Trophoblast cell (in vitro differentiated cells and primary cell): ENCODE measurements around the gene C10orf62.

Experiments
- DNase-seq, 2 donors: peaks; one replicate each; pipeline ENCODE4 v3.0.0-alpha.2; 2016
- H2AFZ ChIP-seq: 2 replicates; pipeline ENCODE4 v1.6.1; 2013; ENCODE audit warnings: low read length, moderate library complexity, mild to moderate bottlenecking; ENCODE audit not compliant: insufficient read depth, poor library complexity
- H2AK5ac ChIP-seq: 2 replicates; pipeline ENCODE4 v1.6.1; 2013; ENCODE audit warnings: mild to moderate bottlenecking, low read length
- H2BK120ac ChIP-seq: 2 replicates; pipeline ENCODE4 v1.6.1; 2013; ENCODE audit warnings: low read length, mild to moderate bottlenecking, moderate library complexity; ENCODE audit not compliant: insufficient read depth, poor library complexity
- H2BK12ac ChIP-seq: 2 replicates; pipeline ENCODE4 v1.6.1; 2013; ENCODE audit warnings: mild to moderate bottlenecking, low read length, moderate library complexity
- H2BK5ac ChIP-seq: 2 replicates; pipeline ENCODE4 v1.6.1; 2013; ENCODE audit warnings: low read length, low read depth, moderate library complexity, mild to moderate bottlenecking; ENCODE audit not compliant: poor library complexity
- H3K14ac ChIP-seq: 2 replicates; pipeline ENCODE4 v1.6.1; 2013; ENCODE audit warnings: mild to moderate bottlenecking, low read length
- H3K18ac ChIP-seq: 2 replicates; pipeline ENCODE4 v1.6.1; 2013; ENCODE audit warnings: mild to moderate bottlenecking, low read length
- H3K23ac ChIP-seq: 2 replicates; pipeline ENCODE4 v1.6.1; 2013; ENCODE audit warnings: low read length
- H3K27ac ChIP-seq: 2 replicates; pipeline ENCODE4 v1.5.1; 2013; ENCODE audit warnings: low read depth, mild to moderate bottlenecking, inconsistent platforms, low read length, moderate library complexity
- H3K27me3 ChIP-seq: 2 replicates; pipeline ENCODE4 v1.6.1; 2013; ENCODE audit warnings: inconsistent platforms, mild to moderate bottlenecking, low read length, moderate library complexity; ENCODE audit not compliant: insufficient read depth
- H3K36me3 ChIP-seq, 2 experiments: 1 replicate in 1 of 2; 2 replicates in 1 of 2; pipeline ENCODE4 v1.6.1; 2013; ENCODE audit warnings: low read length in 2 of 2, mild to moderate bottlenecking in 2 of 2, moderate library complexity in 1 of 2; ENCODE audit not compliant: insufficient read depth in 2 of 2, control insufficient read depth in 1 of 2
- H3K4ac ChIP-seq: 2 replicates; pipeline ENCODE4 v1.6.1; 2013; ENCODE audit warnings: low read depth, mild to moderate bottlenecking, low read length, moderate library complexity
- H3K4me1 ChIP-seq, 2 experiments: 1 replicate in 1 of 2; 2 replicates in 1 of 2; pipeline ENCODE4 v1.6.1; 2013; ENCODE audit warnings: low read length in 2 of 2, mild to moderate bottlenecking in 2 of 2, moderate library complexity in 1 of 2; ENCODE audit not compliant: insufficient read depth in 2 of 2, control insufficient read depth in 1 of 2
- H3K4me2 ChIP-seq: 2 replicates; pipeline ENCODE4 v1.6.1; 2013; ENCODE audit warnings: inconsistent platforms, mild to moderate bottlenecking, low read length, moderate library complexity
- H3K4me3 ChIP-seq: 2 replicates; pipeline ENCODE4 v1.5.1; 2013; ENCODE audit warnings: mild to moderate bottlenecking, low read depth, low read length, inconsistent platforms
- H3K79me1 ChIP-seq: one replicate; pipeline ENCODE4 v1.6.1; 2013; ENCODE audit warnings: low read length
- H3K79me2 ChIP-seq: 2 replicates; pipeline ENCODE4 v1.6.1; 2013; ENCODE audit warnings: low read length, mild to moderate bottlenecking; ENCODE audit not compliant: control insufficient read depth, insufficient read depth, poor library complexity
- H3K9ac ChIP-seq: 2 replicates; pipeline ENCODE4 v1.6.1; 2013; ENCODE audit warnings: mild to moderate bottlenecking, low read length
- H3K9me3 ChIP-seq: 2 replicates; pipeline ENCODE4 v1.6.1; 2013; ENCODE audit warnings: low read depth, mild to moderate bottlenecking, control low read depth, inconsistent platforms, low read length; ENCODE audit not compliant: insufficient read depth
- H4K12ac ChIP-seq: 2 replicates; pipeline ENCODE4 v1.6.1; 2013; ENCODE audit warnings: low read depth, mild to moderate bottlenecking, low read length, moderate library complexity
- H4K8ac ChIP-seq: 2 replicates; pipeline ENCODE4 v1.6.1; 2013; ENCODE audit warnings: low read depth, mild to moderate bottlenecking, low read length, moderate library complexity
- H4K91ac ChIP-seq: one replicate; pipeline ENCODE4 v1.6.1; 2013; ENCODE audit warnings: low read depth, mild to moderate bottlenecking, low read length, moderate library complexity
- WGBS: extraction: QIAGEN DNeasy Blood & Tissue Kit; methylation state at CpG from one replicate; pipeline ENCODE4 v1.1.7; 2013; ENCODE audit warnings: missing lambda C conversion rate; ENCODE audit not compliant: insufficient read length, insufficient coverage; ENCODE audit errors: extremely low coverage; 5-methylcytosine and 5-hydroxymethylcytosine counted together

Gene C10orf62

DNA sequence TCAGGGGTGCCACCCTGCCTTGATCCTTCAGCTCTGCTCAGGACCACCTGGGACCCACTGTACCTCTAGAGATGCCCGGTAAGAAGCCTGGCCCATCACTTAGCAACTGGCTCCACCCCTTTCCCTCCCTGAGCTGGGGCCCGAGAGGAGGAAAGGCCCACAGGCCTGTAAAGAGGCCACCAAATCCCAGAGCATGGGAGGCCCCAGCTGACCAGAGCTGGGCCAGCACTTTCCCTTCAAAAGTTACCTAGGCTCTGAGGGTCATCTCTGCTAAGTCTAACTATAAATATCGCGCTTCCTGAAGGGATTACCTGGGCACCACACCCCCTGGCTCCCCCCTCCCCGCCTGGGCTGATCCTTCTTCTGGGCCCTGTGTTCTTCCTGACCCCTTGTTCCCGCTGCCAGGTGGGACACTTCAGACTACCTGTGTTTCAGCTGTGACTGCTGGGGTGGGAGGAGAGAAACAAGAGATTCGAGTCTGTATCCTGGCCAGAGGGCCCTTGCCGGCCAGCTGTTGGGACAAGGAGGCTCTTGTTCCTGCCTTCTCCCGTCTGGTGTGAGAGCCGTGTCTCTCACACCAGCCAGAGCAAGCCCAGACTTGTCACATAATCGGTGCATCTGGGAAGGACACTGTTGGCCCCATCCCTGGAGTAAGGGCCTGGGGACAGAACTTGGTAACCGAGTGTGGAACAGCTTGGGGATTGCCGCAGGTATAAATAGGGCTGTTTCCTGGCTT, 39.8 kb upstream of the C10orf62 start:
- WGBS = no CpG with 5 or more reads among the region's 13 CpGs

DNA sequence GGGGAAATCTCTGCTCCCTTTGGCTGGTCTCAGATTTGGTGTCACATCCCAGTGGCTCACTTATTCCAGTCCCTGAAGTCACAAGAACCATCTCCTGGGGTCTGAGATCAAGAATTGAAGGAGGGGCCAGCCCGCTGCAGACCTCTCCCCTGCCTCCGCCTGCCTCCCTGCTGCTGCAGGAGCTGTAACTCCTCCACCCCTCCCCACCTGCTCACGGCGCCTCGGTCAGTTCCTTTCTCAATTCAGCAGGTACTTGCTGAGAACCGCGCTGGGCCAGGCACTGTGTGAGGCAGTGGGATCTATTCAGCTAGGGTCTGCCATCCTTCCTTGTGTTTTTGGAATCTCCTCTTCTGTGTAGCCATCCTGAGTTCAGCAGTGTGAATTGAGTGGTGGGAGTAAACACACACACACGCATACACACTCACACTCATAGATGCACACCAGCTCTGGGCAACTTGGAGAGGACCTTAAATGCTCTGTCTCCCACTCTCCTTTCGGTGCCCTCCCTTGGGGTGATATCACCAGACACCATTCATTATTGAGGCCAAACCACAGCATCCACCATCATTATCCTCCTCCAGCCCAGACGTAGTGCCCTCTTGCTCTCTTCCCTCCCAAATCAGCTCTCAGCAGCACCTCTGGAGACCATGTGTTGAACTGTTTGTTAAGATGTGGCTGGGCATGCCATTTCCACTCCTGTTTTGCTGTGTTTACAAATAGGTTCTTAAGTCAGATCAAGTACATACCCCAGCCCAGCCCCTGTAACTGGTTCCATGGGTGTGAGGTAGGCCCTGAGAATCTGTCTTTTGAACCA, 39.0 kb upstream of the C10orf62 start:
- Histone ChIP-seq H3K79me1 (peaks cover 24% of the 10 kb centered on the region), H2AK5ac (peak overlapping the region; percentile 8), H3K9me3 (no peaks in the 10 kb centered on the region), H2BK12ac (peak overlapping the region; percentile 31), H3K79me2 (peaks cover 2% of the 10 kb centered on the region), H3K18ac (peak overlapping the region; percentile 52), H3K36me3 (no peaks in the 10 kb centered on the region), H2BK5ac (peak overlapping the region; percentile 74), H3K4me2 (no peak overlapping the region), H3K23ac (no peak overlapping the region), H3K27me3 (no peaks in the 10 kb centered on the region), H3K4me1 (peaks cover 31 to 37% of the 10 kb centered on the region in 2 experiments), H4K8ac (peak overlapping the region; percentile 79), H3K14ac (peak overlapping the region; percentile 69), H2AFZ (no peak overlapping the region), H3K9ac (no peak overlapping the region), H2BK120ac (peak overlapping the region; percentile 49), H3K27ac (peak overlapping the region; percentile 83), H3K4ac (peak overlapping the region; percentile 17), H4K12ac (no peak overlapping the region), H3K4me3 (no peak overlapping the region), H4K91ac (peak overlapping the region; percentile 96)
- no CpG with 5 or more reads among the region's 10 CpGs for WGBS
- no peak for DNase-seq

More for the DNA sequence above, 39.8 kb upstream of the C10orf62 start:
- peak overlapping the region; percentile 6 for H4K12ac ChIP-seq
- H2AK5ac ChIP-seq = no peak overlapping the region
- no peak overlapping the region for H3K23ac ChIP-seq
- H3K27ac ChIP-seq = peak overlapping the region; percentile 83
- H3K79me2 ChIP-seq = peaks cover 2% of the 10 kb centered on the region
- peak overlapping the region; percentile 81 for H3K14ac ChIP-seq
- peak overlapping the region; percentile 90 for H2BK120ac ChIP-seq
- no peak overlapping the region for H3K4ac ChIP-seq
- H2BK12ac ChIP-seq = peak overlapping the region; percentile 41
- no peak overlapping the region for H3K4me3 ChIP-seq
- H3K4me2 ChIP-seq = no peak overlapping the region
- no peak overlapping the region for H3K9ac ChIP-seq
- H3K36me3 ChIP-seq = no peaks in the 10 kb centered on the region
- peak overlapping the region; percentile 79 for H4K8ac ChIP-seq
- peaks cover 24% of the 10 kb centered on the region for H3K79me1 ChIP-seq
- H3K27me3 ChIP-seq = no peaks in the 10 kb centered on the region
- peak overlapping the region; percentile 46 for H2AFZ ChIP-seq
- peaks cover 31 to 37% of the 10 kb centered on the region in 2 experiments for H3K4me1 ChIP-seq
- peak overlapping the region; percentile 96 for H4K91ac ChIP-seq
- peak; percentile 46 to 57 for DNase-seq
- H3K9me3 ChIP-seq = no peaks in the 10 kb centered on the region
- peak overlapping the region; percentile 52 for H3K18ac ChIP-seq
- H2BK5ac ChIP-seq = peak overlapping the region; percentile 74

DNA sequence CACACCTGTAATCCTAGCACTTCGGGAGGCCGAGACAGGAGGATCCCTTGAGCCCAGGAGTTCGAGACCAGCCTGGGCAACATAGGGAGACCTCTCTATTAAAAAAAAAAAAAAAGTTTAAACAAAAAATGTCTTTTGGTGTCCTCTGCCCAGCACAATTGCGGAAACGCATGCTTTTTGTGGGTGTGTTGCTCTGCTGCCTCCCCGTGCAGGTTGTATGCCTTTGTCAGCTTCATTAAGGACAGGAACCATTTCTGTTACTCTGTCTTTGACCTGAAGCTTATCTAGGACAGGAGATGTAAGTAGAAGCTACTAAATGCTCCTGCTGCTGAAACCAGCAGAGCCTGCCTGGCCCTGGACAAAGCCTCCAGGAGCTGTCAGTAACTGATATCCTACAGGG, 38.2 kb upstream of the C10orf62 start:
- Histone ChIP-seq H3K9me3 (no peaks in the 10 kb centered on the region), H3K27me3 (no peaks in the 10 kb centered on the region), H2BK12ac (no peak overlapping the region), H3K36me3 (no peaks in the 10 kb centered on the region), H2BK120ac (no peak overlapping the region), H3K79me1 (peaks cover 24% of the 10 kb centered on the region), H3K4me2 (no peak overlapping the region), H4K8ac (no peak overlapping the region), H3K4ac (no peak overlapping the region), H2AK5ac (no peak overlapping the region), H4K91ac (no peak overlapping the region), H4K12ac (no peak overlapping the region), H3K27ac (no peak overlapping the region), H3K14ac (no peak overlapping the region), H2AFZ (no peak overlapping the region), H3K4me1 (peaks cover 31 to 37% of the 10 kb centered on the region in 2 experiments), H3K23ac (no peak overlapping the region), H2BK5ac (no peak overlapping the region), H3K18ac (no peak overlapping the region), H3K9ac (no peak overlapping the region), H3K79me2 (peaks cover 2% of the 10 kb centered on the region), H3K4me3 (no peak overlapping the region)
- WGBS = no CpG with 5 or more reads among the region's 6 CpGs
- DNase-seq = no peak

DNA sequence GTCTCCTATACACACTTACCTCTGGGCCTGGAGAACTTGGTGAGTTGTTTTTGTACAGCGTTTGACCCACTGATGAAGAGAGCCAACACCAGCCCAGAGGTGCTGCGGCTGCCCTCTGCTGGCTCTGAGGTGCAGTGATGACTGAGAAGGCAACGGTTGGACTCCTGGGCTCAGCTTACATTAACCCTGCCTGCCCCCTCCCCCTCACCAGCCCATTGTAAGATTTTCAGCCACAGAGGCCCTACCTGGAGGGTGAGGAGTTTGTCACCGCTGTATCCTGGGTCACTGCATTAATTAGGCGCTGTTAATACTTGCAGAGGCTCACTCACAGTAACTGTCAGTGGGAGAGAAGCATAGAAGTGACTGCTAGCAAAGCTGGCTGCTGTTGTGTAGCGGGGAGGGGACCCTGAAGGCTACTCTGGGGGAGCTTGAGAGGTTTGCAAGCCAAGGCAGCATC, 35.9 kb upstream of the C10orf62 start:
- H4K91ac ChIP-seq = no peak overlapping the region
- no peak overlapping the region for H2BK120ac ChIP-seq
- no peak overlapping the region for H4K12ac ChIP-seq
- no peaks in the 10 kb centered on the region for H3K36me3 ChIP-seq
- H3K79me2 ChIP-seq = peaks cover 2% of the 10 kb centered on the region
- H3K18ac ChIP-seq = no peak overlapping the region
- no peak overlapping the region for H2AK5ac ChIP-seq
- H4K8ac ChIP-seq = no peak overlapping the region
- H3K4ac ChIP-seq = no peak overlapping the region
- no peak overlapping the region for H3K9ac ChIP-seq
- H3K27ac ChIP-seq = no peak overlapping the region
- DNase-seq = peak; percentile 67 to 73
- no peaks in the 10 kb centered on the region for H3K9me3 ChIP-seq
- peaks cover 21% of the 10 kb centered on the region for H3K79me1 ChIP-seq
- H3K14ac ChIP-seq = no peak overlapping the region
- H3K23ac ChIP-seq = no peak overlapping the region
- no peak overlapping the region for H2BK12ac ChIP-seq
- H2BK5ac ChIP-seq = no peak overlapping the region
- H3K27me3 ChIP-seq = no peaks in the 10 kb centered on the region
- no peak overlapping the region for H2AFZ ChIP-seq
- WGBS = no CpG with 5 or more reads among the region's 6 CpGs
- peaks cover 27 to 30% of the 10 kb centered on the region in 2 experiments for H3K4me1 ChIP-seq
- H3K4me2 ChIP-seq = no peak overlapping the region
- no peak overlapping the region for H3K4me3 ChIP-seq
